PFSK-1 (cell line): ENCODE results near the gene DNAH10.

ENCODE experiments used
- FOXP2 ChIP-seq: optimal IDR thresholded peaks from 2 replicates; pipeline ENCODE3; 2011; ENCODE audit warnings: borderline replicate concordance, control low read depth, inconsistent platforms; ENCODE audit not compliant: insufficient read depth; ENCODE audit errors: extremely low read length, extremely low read depth
- POLR2AphosphoS5 ChIP-seq: IDR thresholded peaks from 2 replicates; pipeline ENCODE4 v1.6.1; 2012; ENCODE audit warnings: low read depth, mild to moderate bottlenecking, control low read depth, low read length, moderate library complexity
- SIN3A ChIP-seq: IDR thresholded peaks from 2 replicates; pipeline ENCODE4 v1.6.1; 2012; ENCODE audit warnings: mild to moderate bottlenecking, low read length, moderate library complexity, borderline replicate concordance; ENCODE audit not compliant: insufficient read depth
- TAF1 ChIP-seq: IDR thresholded peaks from 2 replicates; pipeline ENCODE4 v1.6.1; 2012; ENCODE audit warnings: low read length, control low read depth, borderline replicate concordance; ENCODE audit not compliant: insufficient read depth
- TF ChIP-seq, protein P1 (sequence below), 2 experiments: IDR thresholded peaks; 2 replicates each; pipeline versions ENCODE4 v1.6.1 to v1.8.0; 2011 to 2012; ENCODE audit warnings: low read depth in 2 of 2, low read length in 2 of 2, control low read depth in 1 of 2, inconsistent platforms in 1 of 2, mild to moderate bottlenecking in 1 of 2, moderate library complexity in 1 of 2; ENCODE audit not compliant: insufficient read depth in 1 of 2

DNAH10 gene

DNA sequence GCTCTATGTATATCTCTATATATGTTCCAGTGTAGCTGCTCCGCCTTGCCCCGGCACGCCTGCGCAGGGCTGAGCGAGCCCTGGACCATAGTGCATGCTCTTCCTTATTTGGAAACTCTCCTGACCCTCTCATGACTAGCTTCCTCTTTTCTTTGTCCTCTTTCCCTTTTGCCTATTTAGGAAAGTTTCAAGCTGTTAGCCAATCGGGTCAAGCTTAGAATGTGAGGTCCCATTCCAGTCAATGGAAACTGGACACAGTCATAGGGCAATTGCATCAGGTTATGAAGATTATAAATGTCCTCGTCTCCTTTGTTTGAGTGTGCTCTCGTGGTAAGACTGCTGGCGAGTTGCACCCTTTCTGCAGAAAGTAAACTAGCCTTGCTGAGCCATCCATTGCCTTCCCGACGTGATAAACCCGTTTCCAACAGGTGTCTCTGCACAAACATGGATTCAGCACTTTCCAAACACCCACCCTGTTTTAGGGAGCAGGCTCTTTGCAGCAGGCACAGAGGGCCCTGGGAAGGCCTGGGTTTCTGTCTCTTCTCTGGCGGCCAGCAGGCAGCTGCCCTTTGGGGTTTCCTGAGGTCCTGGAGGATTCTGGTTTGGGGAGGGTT lies 179.6 kb downstream of the DNAH10 start:
- TF ChIP-seq, protein P1, sequence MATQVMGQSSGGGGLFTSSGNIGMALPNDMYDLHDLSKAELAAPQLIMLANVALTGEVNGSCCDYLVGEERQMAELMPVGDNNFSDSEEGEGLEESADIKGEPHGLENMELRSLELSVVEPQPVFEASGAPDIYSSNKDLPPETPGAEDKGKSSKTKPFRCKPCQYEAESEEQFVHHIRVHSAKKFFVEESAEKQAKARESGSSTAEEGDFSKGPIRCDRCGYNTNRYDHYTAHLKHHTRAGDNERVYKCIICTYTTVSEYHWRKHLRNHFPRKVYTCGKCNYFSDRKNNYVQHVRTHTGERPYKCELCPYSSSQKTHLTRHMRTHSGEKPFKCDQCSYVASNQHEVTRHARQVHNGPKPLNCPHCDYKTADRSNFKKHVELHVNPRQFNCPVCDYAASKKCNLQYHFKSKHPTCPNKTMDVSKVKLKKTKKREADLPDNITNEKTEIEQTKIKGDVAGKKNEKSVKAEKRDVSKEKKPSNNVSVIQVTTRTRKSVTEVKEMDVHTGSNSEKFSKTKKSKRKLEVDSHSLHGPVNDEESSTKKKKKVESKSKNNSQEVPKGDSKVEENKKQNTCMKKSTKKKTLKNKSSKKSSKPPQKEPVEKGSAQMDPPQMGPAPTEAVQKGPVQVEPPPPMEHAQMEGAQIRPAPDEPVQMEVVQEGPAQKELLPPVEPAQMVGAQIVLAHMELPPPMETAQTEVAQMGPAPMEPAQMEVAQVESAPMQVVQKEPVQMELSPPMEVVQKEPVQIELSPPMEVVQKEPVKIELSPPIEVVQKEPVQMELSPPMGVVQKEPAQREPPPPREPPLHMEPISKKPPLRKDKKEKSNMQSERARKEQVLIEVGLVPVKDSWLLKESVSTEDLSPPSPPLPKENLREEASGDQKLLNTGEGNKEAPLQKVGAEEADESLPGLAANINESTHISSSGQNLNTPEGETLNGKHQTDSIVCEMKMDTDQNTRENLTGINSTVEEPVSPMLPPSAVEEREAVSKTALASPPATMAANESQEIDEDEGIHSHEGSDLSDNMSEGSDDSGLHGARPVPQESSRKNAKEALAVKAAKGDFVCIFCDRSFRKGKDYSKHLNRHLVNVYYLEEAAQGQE (IDR thresholded peaks at IDR 0.05; ENCODE audit: insufficient read depth in 1 of 2, low read depth in 2 of 2, low read length in 2 of 2), result no peak
- TF ChIP-seq TAF1 (no peak), FOXP2 (no peak), SIN3A (no peak), POLR2AphosphoS5 (no peak)

DNA sequence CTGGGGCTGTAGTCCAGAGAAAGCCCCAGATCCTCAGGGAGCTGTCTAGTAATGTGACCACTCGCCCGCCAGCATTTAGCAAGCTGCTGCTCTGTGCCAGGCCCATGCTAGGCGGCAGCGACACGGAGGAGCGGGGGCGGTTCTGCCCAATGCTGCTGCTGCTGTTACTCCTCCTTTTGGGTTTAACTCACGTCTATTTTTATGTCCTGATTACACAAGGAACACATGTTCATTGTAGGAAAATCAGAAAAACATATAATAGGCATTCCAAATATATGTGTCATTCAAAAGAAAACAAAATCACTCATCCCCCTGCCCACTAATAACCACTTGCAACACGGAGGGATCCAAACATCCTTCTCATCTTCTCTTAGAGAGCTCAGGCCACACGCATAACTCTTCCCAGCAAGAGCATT lies 180.1 kb downstream of the DNAH10 start:
- TF ChIP-seq POLR2AphosphoS5, result no peak
- TF ChIP-seq SIN3A, result no peak
- no peak for TF ChIP-seq FOXP2
- no peak for TF ChIP-seq TAF1
- TF ChIP-seq, protein P1 (IDR thresholded peaks at IDR 0.05; ENCODE audit: insufficient read depth in 1 of 2, low read depth in 2 of 2, low read length in 2 of 2), result no peak

DNA sequence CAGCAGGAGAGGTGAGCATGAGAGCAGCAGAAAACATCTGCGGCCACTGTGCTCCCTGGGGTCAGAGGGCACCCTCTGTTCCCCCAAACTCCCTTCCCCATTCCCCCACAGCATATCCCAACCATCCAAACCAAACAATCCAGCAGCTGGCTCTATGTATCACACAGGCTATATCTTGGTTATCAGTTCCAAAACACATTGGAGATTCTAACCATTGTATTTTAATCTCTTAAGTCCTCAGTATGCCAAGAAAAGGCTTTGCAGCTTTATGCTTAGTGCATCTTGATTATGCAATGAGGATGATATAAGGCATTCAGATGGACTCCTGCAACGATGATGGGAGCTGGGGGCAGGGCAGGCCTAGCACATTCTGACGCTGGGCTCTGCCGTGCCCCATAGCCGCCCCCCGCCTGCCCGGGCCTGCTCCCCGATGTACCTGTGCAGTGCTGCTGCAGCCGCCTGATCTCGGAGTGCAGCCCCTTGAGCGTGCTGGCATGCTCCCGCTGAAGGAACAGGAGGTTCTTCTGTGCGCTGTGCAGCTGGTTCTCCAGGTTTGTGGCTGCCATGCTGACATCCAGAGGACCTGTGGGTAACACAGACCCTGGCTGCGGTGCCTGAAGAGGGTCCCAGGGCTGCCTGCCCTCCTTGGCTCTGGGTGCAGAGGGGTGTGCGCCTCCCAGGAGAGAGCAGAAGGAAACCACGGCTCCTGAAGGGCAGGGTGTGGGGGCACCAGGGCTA lies 181.0 kb downstream of the DNAH10 start:
- TF ChIP-seq FOXP2, result no peak
- TF ChIP-seq SIN3A, result no peak
- no peak for TF ChIP-seq POLR2AphosphoS5
- TF ChIP-seq, protein P1 (IDR thresholded peaks at IDR 0.05; ENCODE audit: insufficient read depth in 1 of 2, low read depth in 2 of 2, low read length in 2 of 2), result no peak
- TF ChIP-seq TAF1, result no peak

DNA sequence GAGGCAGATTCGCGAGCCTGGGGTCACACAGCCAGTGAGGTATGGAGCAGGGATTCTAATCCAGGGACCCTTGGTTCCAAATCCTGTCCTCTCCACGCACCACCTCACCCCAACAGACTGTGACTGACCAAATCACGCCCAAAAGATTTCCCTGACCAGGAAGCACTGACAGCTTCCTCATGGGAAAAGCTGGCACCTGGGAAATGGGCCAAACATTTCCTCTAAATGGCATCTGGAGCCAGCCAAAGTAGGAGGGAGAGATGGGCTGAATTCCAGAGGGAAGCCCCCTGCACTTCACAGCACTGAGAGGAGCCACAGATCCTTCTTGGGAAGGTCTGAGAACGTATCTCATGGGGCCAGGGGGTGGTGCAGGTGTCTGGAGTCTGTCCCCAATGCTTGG lies 181.7 kb downstream of the DNAH10 start:
- TF ChIP-seq, protein P1 (IDR thresholded peaks at IDR 0.05; ENCODE audit: insufficient read depth in 1 of 2, low read depth in 2 of 2, low read length in 2 of 2), result no peak
- TF ChIP-seq POLR2AphosphoS5 (no peak), TAF1 (no peak), FOXP2 (no peak), SIN3A (no peak)
